Lower lobe of right lung (tissue), 2 donors: ENCODE results near the gene UBE2G2. TPM values are rescaled to one million over a fixed set of nuclear protein-coding genes. Genes with fewer than 3 reads are reported as not detected.

Experiments used
- ATAC-seq, 2 donors: fragments of 200-7000 bp; cut with Tn5 transposase; one replicate each; pipeline ENCODE4 v1.9.1; 2020 to 2022; ENCODE audit warnings: mild to moderate bottlenecking in 2 of 2, moderate library complexity in 2 of 2
- DNase-seq: peaks from one replicate; pipeline ENCODE4 v3.0.0-alpha.2; 2020
- H3K27ac ChIP-seq: fragments of 200-600 bp; one replicate; pipeline ENCODE4 v1.8.0; 2022
- H3K27me3 ChIP-seq: fragments of 200-600 bp; one replicate; pipeline ENCODE4 v1.8.0; 2022; ENCODE audit warnings: low read depth
- H3K36me3 ChIP-seq: fragments of 200-600 bp; one replicate; pipeline ENCODE4 v1.8.0; 2022; ENCODE audit warnings: mild to moderate bottlenecking
- H3K4me1 ChIP-seq: fragments of 200-600 bp; one replicate; pipeline ENCODE4 v1.8.0; 2022
- H3K4me3 ChIP-seq: fragments of 200-600 bp; one replicate; pipeline ENCODE4 v1.8.0; 2022; ENCODE audit warnings: mild to moderate bottlenecking
- H3K9me3 ChIP-seq: fragments of 200-600 bp; one replicate; pipeline ENCODE4 v1.8.0; 2022
- intact Hi-C: fragments of 100-400 bp; cut with DNase I; formaldehyde crosslinking; loops from one replicate; pipeline ENCODE4 v1.11.0; 2022
- total RNA-seq: library from RNA; stranded (reverse); fragmentation: NEBNext Ultra II Directional; extraction: Animal tissue kit (Norgen Biotek cat#: 25700); gene quantifications from one replicate; pipeline ENCODE4 v1.2.1, GENCODE V29; 2021
- TF ChIP-seq, protein P1 (sequence below): fragments of 200-600 bp; IDR thresholded peaks from one replicate; pipeline ENCODE4 v1.8.0; 2022; ENCODE audit warnings: antibody characterized with exemption, mild to moderate bottlenecking
- donor health status: DM: no; HTN: yes; CAD: no; lungs with severe emphysema.

UBE2G2 gene
- total RNA-seq, 1 donor from 2014 or later: 76.9 TPM

DNA sequence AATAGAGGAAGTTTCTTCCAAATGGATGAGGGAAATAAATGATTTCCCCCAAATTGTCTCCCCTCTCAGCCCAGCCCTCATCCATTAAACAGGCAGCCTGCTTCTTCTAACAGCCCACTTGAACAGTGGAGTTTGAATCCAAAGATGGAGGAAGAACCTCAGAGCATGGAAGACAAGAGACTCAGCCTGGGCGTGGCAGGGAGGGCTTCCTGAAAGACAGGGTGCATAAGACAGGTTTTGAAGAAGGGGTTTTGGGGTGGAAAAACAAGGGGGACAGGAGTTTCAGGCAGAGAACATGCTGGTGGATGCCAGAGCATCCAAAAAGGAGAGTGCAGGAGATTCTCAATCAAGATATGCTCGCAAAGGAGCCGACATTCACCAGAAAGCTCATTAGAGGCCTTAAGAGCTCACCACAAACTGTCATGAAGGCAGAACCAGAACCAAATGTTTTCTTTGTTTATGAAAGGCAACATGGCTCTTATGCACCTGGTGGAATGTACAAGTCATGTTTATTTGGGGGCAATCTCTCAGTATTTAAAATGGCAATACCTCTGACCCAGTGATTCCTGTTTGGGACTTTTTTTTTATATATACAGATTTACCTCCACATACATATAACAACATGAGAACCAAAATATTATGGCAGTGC, 63.8 kb downstream of the UBE2G2 start:
- DNase-seq: no peak

DNA sequence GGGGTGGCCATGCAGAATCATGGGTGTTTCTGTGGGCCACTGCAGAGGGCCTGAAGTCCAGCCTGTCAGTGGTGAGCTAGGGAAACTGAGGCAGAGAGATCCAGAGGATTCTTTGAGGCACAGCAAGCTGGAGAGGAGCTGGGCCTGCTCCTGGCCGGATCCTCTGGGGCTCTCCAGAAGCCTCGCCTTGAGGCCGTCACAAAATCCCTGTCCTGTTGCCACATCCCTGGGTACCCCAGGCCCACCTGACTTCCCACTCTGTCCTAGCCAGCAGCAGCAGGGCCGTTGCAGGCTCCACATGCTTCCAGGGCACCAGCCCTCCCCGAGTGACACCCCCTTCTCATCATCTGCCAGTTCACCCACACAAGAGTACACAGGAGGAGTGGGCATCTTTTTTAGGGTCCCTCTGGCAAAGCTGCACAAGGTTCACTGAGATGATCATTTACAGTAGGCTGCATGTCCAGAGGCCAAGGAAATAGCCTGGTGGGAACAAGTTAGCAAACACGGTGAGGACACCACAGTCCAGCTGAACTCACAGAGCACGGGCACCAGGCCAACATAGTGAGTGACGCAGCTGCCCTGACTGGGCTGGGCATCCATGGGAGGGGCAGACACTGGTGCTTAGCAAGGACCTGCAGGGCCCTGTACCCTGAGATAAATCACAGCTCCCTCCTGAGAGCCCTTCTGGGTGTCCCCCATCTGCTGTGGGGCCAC, 65.2 kb downstream of the UBE2G2 start:
- H3K4me3 ChIP-seq: no peak overlapping the region
- DNase-seq: no peak
- no peak overlapping the region for H3K27ac ChIP-seq
- H3K27me3 ChIP-seq: peaks cover 4% of the 10 kb centered on the region
- TF ChIP-seq, protein P1, sequence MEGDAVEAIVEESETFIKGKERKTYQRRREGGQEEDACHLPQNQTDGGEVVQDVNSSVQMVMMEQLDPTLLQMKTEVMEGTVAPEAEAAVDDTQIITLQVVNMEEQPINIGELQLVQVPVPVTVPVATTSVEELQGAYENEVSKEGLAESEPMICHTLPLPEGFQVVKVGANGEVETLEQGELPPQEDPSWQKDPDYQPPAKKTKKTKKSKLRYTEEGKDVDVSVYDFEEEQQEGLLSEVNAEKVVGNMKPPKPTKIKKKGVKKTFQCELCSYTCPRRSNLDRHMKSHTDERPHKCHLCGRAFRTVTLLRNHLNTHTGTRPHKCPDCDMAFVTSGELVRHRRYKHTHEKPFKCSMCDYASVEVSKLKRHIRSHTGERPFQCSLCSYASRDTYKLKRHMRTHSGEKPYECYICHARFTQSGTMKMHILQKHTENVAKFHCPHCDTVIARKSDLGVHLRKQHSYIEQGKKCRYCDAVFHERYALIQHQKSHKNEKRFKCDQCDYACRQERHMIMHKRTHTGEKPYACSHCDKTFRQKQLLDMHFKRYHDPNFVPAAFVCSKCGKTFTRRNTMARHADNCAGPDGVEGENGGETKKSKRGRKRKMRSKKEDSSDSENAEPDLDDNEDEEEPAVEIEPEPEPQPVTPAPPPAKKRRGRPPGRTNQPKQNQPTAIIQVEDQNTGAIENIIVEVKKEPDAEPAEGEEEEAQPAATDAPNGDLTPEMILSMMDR: no peak
- H3K36me3 ChIP-seq: no peaks in the 10 kb centered on the region
- peak in 1 of 2 donors; percentile 67 for ATAC-seq
- peaks cover 11% of the 10 kb centered on the region for H3K9me3 ChIP-seq
- no peaks in the 10 kb centered on the region for H3K4me1 ChIP-seq
- intact Hi-C loops: no loop called here

More for the DNA sequence above, 63.8 kb downstream of the UBE2G2 start:
- ATAC-seq: no peak
- peaks cover 11% of the 10 kb centered on the region for H3K9me3 ChIP-seq
- TF ChIP-seq, protein P1: no peak
- H3K27me3 ChIP-seq: no peaks in the 10 kb centered on the region
- H3K36me3 ChIP-seq: no peaks in the 10 kb centered on the region
- H3K27ac ChIP-seq: no peak overlapping the region
- no peak overlapping the region for H3K4me3 ChIP-seq
- intact Hi-C loops: no loop called here
- no peaks in the 10 kb centered on the region for H3K4me1 ChIP-seq

DNA sequence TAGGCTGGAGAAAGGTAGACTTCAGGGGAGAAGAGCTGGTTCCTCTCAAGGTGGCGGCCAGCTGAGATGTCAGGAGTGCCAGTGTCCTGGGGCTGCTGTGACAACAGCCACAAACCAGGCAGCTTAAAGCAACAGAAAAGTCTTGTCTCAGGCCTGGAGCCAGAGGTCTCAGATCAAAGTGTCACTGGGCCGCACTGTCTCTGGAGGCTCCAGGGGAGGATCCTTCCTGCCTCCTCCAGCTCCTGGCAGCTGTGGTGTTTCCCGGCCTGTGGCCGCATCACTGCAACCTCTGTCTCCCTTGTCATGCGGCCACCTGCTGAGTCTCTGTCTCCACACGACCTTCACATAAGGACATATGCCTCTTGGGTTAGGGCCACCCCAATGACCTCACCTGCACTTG, 65.8 kb downstream of the UBE2G2 start:
- no peak for ATAC-seq

DNA sequence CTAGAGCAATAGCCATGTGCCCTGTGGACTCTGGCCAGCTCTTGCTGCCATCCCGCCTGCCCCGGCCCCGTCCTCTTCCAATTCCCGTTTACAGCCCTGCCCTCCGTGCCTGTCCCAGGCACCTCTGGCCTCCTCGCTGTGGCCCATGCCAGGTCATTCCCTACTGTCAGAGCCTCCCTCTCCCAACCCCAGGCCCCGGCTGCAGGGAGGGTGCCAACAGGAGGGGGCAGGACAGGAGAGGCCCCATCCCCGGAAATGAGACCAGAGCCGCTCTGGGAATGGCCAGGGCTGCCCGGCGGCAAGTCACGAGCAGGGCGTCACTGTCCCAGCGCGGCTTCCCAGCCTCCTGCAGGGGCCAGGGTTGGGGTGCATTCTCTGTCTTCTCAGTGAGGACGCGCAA, 66.8 kb downstream of the UBE2G2 start:
- TF ChIP-seq, protein P1: no peak

More for the DNA sequence above, 65.8 kb downstream of the UBE2G2 start:
- intact Hi-C loops: no loop called here
- Histone ChIP-seq H3K9me3 (peaks cover 11% of the 10 kb centered on the region), H3K4me1 (no peaks in the 10 kb centered on the region), H3K4me3 (no peak overlapping the region), H3K36me3 (no peaks in the 10 kb centered on the region), H3K27ac (no peak overlapping the region), H3K27me3 (peaks cover 4% of the 10 kb centered on the region)
- TF ChIP-seq, protein P1: no peak
- no peak for DNase-seq

DNA sequence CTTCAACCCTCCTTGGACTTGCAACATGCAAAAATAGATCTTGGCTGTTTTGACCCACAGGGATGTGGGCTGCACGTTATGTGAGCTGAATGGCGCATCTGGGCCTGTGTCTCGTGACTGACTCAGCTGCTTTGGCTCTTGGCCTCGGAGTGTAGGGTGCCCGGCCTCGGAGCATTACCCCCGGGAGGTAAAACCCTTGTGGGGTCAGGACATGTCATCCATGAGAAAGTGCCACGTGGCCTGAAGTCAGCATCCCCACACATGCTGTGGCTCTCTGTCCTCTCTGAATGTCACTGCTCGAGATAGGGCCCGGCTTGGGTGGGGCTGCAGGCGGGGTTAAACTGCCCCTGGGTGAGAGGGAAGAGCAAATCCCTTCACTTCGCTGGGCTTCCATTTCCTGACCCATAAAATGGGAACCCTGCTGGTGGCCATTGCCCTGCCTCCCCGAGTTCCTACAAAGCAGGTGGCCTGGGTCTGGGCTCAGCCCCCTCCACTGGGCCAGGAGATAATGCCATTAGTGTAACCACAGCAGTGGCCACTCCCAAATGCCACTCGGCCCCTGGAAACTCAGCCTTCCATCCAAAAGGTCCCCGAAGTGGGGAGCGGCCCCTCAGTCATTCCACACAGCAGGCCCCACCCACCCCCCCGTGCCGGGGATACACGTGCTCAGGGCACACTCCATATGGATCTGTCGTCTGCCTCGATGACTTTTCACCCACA, 67.4 kb downstream of the UBE2G2 start:
- H3K4me3 ChIP-seq: no peak overlapping the region
- TF ChIP-seq, protein P1: no peak
- intact Hi-C loops: no loop called here
- no peak for ATAC-seq
- H3K27ac ChIP-seq: no peak overlapping the region
- no peak for DNase-seq
- peaks cover 11% of the 10 kb centered on the region for H3K9me3 ChIP-seq
- peaks cover 4% of the 10 kb centered on the region for H3K27me3 ChIP-seq
- no peaks in the 10 kb centered on the region for H3K36me3 ChIP-seq
- H3K4me1 ChIP-seq: no peaks in the 10 kb centered on the region

More for the DNA sequence above, 66.8 kb downstream of the UBE2G2 start:
- peaks cover 11% of the 10 kb centered on the region for H3K9me3 ChIP-seq
- intact Hi-C loops: no loop called here
- no peak overlapping the region for H3K27ac ChIP-seq
- DNase-seq: no peak
- ATAC-seq: no peak
- H3K4me1 ChIP-seq: no peaks in the 10 kb centered on the region
- H3K27me3 ChIP-seq: peaks cover 4% of the 10 kb centered on the region
- H3K36me3 ChIP-seq: no peaks in the 10 kb centered on the region
- no peak overlapping the region for H3K4me3 ChIP-seq
